ENCODE data around the gene AGXT2.

DNA sequence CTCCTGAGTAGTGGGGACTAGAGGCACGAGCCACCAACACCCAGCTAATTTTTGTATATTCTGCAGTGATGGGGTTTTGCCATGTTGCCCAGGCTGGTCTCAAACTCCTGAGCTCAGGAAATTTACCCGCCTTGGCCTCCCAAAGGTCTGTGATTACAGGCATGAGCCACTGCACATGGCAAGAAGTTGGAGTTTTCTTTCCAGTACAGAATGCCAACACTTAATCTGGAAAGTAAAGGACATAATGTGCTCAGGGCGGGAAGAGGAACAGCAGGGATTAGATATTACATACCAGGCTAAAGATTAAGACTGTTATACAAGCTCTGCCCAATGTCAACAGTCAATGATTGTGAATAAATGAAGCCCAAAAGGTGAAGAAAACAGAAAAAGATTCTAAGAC lies 47.2 kb upstream of the AGXT2 start:
- TF ChIP-seq ZFP30 (CRISPR knock-in tag; IDR thresholded peaks at IDR 0.05), result no peak
- TF ChIP-seq, protein P1, sequence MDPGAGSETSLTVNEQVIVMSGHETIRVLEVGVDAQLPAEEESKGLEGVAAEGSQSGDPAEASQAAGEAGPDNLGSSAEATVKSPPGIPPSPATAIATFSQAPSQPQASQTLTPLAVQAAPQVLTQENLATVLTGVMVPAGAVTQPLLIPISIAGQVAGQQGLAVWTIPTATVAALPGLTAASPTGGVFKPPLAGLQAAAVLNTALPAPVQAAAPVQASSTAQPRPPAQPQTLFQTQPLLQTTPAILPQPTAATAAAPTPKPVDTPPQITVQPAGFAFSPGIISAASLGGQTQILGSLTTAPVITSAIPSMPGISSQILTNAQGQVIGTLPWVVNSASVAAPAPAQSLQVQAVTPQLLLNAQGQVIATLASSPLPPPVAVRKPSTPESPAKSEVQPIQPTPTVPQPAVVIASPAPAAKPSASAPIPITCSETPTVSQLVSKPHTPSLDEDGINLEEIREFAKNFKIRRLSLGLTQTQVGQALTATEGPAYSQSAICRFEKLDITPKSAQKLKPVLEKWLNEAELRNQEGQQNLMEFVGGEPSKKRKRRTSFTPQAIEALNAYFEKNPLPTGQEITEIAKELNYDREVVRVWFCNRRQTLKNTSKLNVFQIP (CRISPR knock-in tag; IDR thresholded peaks at IDR 0.05; ENCODE audit: borderline replicate concordance, low read depth), result no peak
- no peak for TF ChIP-seq CSDC2 (CRISPR knock-in tag; IDR thresholded peaks at IDR 0.05)
- no peak for TF ChIP-seq TOX (CRISPR knock-in tag; IDR thresholded peaks at IDR 0.05; ENCODE audit: borderline replicate concordance)
- no peak for TF ChIP-seq CREB5 (CRISPR knock-in tag; IDR thresholded peaks at IDR 0.05; ENCODE audit: low read depth)
- no peak for TF ChIP-seq PATZ1 (CRISPR knock-in tag; IDR thresholded peaks at IDR 0.05; ENCODE audit: borderline replicate concordance)
- no peak for TF ChIP-seq ARNTL (CRISPR knock-in tag; IDR thresholded peaks at IDR 0.05; ENCODE audit: borderline replicate concordance, low read depth)
- TF ChIP-seq ZNF70 (CRISPR knock-in tag; IDR thresholded peaks at IDR 0.05), result no peak
- TF ChIP-seq SNAI2 (CRISPR knock-in tag; IDR thresholded peaks at IDR 0.05), result no peak
- TF ChIP-seq ESRRG (CRISPR knock-in tag; IDR thresholded peaks at IDR 0.05), result no peak
